GM12892 (cell line): ENCODE results near the gene NKD2.
"Not testable (repeated sequence)": the region's sequence is repeated elsewhere in the genome, so short reads cannot be mapped to it uniquely, and the experiment has no call there.

Source experiments
- DNase-seq: peaks from one replicate; pipeline ENCODE4 v3.0.0; 2011; ENCODE audit not compliant: insufficient read length
- FAIRE-seq: peaks from 2 replicates; lab custom pipeline; 2011; peaks lifted over from hg19 to GRCh38; lab: Jason Lieb, UNC
- POLR2A ChIP-seq: IDR thresholded peaks from 2 replicates; pipeline ENCODE4 v1.6.1; 2011; ENCODE audit warnings: low read depth, low read length, control low read depth
- POLR2AphosphoS5 ChIP-seq: IDR thresholded peaks from 2 replicates; pipeline ENCODE4 v1.6.1; 2011; ENCODE audit warnings: low read depth, low read length, control low read depth
- TAF1 ChIP-seq: IDR thresholded peaks from 2 replicates; pipeline ENCODE4 v1.6.1; 2011; ENCODE audit warnings: low read depth, mild to moderate bottlenecking, control low read depth, low read length, borderline replicate concordance

The NKD2 gene

DNA sequence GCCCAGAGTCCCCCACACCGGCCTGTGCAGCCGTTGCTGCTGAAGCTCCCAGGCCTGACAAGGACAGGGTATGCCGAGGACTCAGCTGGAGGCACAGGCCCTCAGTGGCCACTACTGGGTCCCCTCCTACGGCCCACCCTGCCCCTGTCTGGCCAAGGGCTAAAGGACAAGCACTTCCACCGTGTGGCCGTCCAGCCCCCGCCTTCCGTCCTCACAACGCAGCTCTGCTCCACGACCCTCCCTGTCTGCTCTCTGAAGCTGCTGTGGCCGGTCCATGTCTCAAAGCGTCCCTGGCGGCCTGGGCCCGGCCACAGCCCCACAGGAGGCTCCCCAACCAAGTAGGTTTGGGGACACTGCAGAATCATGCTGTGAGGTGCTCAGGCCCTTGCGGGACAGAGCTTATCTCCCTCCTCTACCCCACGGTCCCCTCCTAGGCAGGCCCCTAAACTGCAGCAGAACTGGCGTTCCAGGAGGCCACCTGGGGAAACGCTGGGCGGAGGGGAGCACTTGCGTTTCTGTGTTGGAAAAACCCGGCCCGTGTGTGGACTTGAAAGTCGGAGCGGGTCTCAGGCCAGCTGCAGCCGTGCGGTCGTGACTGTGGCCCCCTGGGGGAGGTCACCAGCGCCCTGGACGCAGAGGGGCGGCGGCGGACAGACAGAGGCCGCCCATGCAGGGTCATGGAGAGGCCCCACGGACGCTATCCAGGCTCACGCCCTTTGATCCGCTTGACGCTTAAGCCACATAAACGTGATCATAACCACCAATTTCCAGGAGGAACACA, 45.6 kb downstream of the NKD2 start:
- DNase-seq (no peak), FAIRE-seq (no peak)
- TF ChIP-seq TAF1 (no peak), POLR2A (no peak), POLR2AphosphoS5 (no peak)

DNA sequence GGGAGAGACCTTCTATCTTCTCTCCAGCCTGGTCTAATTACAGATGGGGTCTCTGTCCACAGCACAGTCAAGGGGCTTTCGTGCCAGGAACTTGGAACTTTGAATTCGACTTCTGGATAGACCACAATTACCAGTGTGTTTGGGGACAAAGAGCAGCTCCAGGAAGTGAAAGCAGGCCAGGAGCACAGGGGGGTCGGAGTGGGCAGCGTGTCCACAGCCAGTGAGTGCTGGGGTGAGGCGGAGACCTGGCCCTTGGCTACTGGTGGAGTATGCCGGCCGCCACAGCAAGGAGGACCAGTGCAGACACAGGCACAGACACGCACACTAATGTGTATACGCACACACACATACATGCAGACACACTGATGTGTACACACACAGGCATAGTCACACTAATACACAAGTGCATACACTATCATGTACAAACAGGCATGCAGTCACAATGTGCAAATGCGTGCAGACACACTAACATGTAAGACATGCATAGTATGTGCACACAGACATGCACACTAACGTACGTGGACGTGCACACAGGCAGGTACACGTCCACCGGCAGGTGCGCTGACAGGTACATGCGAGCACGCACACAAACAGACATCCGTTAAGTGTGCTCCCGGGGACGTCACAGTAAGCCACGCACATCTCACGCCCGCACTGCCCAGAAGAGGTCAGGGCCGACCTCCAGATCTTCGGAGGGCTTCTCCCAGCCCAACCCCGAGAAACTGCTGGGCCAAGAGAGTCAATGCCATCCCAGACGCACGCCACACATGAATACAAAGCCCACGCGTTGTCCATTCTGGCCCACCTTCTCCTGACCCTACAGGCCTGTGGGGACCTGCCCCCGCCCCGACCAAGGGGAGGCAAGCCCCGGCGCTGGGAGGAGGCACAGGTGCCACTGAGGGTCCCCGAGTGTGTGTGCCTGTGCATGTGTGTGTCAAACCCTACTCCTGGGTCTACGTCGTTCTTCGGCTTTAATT, 46.5 kb downstream of the NKD2 start:
- no peak for TF ChIP-seq TAF1
- TF ChIP-seq POLR2AphosphoS5, result no peak
- TF ChIP-seq POLR2A, result no peak
- FAIRE-seq (no peak), DNase-seq (no peak)

DNA sequence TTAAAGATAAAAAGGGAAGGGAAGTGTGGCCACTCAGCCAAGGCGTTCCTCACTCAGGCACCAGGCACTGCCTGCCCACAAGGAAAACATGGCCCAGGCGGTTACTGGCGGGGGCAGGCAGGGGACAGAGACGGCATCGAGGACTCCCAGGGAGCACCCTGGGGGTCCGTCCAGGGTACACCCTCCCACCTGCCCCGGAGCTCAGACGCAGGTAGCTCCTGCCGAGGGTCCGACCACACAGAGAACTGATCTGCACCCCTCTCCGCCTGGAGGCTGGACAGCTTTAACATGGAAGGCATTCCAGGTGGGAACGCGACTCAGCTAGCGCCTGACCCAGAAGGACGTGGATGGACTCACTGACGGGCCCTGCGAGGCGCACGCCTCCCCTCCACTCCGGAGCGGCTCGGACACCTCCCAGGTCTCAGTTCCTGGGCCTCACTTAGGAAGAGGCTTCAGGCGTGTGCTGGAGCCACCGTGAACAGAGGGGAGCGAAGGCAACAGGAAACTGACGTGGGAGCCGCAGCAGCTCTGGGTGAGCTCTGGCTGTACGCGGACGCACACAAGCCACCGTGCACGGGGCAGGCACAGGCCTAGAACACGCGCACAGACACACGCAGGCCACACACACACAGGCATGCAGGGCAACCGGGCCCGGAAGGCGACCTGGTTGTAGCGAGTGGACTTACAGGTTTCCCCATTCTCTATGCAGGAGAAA, 47.5 kb downstream of the NKD2 start:
- no peak for DNase-seq
- TF ChIP-seq TAF1 (no peak), POLR2A (no peak), POLR2AphosphoS5 (no peak)
- FAIRE-seq, result no peak

- no peak for TF ChIP-seq TAF1
- no peak for TF ChIP-seq POLR2A
- TF ChIP-seq POLR2AphosphoS5, result no peak
- DNase-seq (no peak), FAIRE-seq (no peak)
Observed at GRCh38 chr5:1056611-1057484, 48.2 kb downstream of the NKD2 start.

- TF ChIP-seq POLR2AphosphoS5 (no peak), TAF1 (no peak), POLR2A (no peak)
- DNase-seq (no peak), FAIRE-seq (no peak)
Observed at GRCh38 chr5:1057485-1058082, 49.0 kb downstream of the NKD2 start.

DNA sequence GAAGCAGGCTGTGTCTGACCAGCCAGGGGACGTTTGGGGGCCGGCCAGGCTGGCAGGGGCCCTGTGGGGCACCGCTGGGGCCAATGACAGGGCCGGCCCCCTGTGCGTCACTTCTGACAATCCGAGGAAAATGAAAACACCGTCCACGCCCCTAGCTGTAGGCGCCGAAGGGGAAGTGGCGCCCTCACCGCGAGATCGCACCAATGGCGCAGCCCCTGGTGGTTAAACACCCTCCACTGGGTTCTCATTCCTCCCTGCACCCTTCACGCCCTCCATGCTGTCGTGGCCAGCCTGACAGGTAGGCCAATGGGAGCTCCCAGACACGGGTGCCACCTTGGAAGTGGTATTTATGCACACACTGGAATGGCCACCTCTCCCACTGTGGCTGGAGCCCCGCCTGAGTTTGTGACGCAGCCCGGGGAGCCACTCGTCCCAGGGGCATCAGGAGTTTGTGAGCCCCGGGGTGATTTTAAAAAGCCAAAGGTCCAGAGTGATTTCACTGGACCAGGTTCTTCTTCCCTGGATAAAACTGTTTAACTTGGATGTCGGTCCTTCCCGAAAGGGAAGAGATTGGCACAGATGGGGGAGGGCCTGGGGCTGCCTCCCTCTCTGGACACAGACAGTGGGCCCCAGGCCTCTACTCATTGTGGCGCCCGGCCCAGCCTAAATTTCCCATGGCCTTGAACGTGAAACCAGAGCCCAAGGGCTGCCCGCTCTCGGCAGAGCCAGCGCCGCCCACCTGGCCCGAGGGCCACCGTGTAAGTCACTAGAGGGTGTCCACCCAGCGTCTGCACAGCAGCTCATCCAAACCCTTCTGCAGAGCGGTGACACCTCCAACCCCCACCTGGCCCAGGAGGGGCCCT, 49.7 kb downstream of the NKD2 start:
- FAIRE-seq (no peak), DNase-seq (no peak)

DNA sequence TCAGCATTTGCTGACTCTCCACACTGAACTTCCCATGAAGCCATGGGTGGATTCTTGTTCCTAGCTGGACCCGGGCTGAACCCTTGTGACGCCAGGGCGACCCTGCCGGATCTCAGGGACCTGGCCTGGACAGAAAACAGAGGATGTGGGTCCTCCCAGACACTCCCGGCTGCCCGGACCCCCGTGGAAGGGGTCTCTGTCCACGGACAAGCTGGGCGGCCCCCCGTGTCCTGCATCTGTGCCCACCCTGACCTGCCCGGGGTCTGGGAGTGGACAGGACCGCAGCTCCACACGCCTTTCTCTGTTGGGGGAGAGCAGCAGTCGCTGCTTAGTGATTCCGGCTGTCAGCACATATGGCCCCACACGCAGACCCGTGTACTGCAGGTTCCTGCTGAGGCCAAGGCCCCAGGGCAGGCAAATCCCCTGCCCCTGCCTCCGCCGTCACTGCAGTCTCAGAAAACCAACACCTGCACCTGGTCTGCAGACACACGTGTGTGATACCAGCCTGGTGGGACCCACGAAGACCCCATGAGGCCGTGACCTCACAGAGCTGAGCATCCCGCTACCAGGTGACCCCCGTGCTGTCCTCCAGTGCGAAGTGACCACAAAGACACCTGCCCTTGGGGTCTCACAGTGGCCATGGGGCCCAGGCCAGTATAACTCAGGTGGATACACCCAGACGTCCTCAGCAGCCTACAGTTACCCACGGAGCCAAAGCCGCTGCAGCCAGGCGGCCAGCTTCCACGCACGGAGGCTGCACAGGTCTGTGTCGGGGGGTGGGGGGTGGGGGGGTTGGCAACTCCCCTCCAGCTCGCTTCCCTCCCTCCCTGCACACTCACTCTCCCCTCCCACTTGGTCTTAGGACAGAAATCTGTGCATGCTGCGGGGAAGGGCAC, 50.6 kb downstream of the NKD2 start:
- no peak for DNase-seq
- FAIRE-seq, result no peak

More for the DNA sequence above, 49.7 kb downstream of the NKD2 start:
- no peak for TF ChIP-seq TAF1
- TF ChIP-seq POLR2AphosphoS5, result no peak
- no peak for TF ChIP-seq POLR2A

DNA sequence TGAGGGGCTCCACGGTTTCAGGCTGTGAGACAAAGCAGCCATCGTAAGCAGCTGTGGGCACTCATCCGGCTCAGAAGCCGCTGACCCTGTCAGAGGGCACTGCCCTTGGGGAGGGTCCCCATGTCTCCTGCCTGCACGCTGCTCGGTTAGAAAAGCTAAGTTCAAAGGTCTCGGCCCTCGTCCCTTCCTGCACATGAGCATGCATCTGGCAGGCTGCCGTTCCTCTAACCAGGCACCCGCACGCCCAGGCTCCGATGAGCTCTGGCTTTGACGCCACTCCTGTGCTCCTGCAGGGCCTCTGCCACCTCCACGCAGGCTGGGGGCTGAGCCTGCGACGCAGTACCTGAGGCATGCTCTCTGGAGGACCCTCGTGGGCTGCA, 51.3 kb downstream of the NKD2 start:
- TF ChIP-seq POLR2AphosphoS5 (no peak), TAF1 (no peak), POLR2A (no peak)
- DNase-seq (no peak), FAIRE-seq (no peak)

More for the DNA sequence above, 50.6 kb downstream of the NKD2 start:
- TF ChIP-seq POLR2AphosphoS5 (no peak), TAF1 (no peak), POLR2A (no peak)

DNA sequence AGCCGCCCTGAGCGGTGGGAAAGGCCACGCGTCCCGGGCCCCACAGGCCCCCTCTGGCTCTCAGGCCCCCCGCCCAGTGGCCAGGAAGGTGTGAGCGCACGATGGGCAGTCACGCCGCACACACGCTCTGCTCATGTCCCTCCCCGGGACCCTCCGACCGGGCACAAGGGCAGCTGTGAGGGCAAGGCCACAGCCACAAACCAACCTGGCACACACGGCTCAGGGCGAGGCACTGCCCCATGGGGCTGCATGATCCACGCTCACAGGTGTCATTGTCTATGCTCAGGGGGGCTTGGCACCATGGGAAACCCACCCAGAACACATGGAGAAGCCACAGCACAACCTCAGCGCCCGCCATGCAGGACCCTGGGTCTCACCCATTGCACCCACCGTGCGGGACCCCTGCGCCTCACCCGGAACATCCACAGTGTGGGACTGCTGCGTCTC, 52.0 kb downstream of the NKD2 start:
- TF ChIP-seq POLR2AphosphoS5 (no peak), TAF1 (no peak), POLR2A (no peak)
- DNase-seq, result no peak

GRCh38 chr5:1061292-1061691, 52.7 kb downstream of the NKD2 start:
- FAIRE-seq, result not testable (repeated sequence)

More for the DNA sequence above, 52.0 kb downstream of the NKD2 start:
- FAIRE-seq, result no peak

More at GRCh38 chr5:1061292-1061691, 52.7 kb downstream of the NKD2 start:
- not testable (repeated sequence) for DNase-seq
